Nephron progenitor cell (in vitro differentiated cells): ENCODE results near the gene KRTCAP2.
A peak's percentile ranks its signal among the peaks of the same experiment; 100 is the strongest.
"Not testable (repeated sequence)": the region's sequence is repeated elsewhere in the genome, so short reads cannot be mapped to it uniquely, and the experiment has no call there.

Source experiments
- DNase-seq: peaks from one replicate; pipeline ENCODE4 v3.0.0; 2021
- H3K27ac Mint-ChIP-seq: 2 replicates; pipeline ENCODE4 v1.8.0; 2021; ENCODE audit warnings: mild to moderate bottlenecking, moderate library complexity, mixed read lengths
- H3K27me3 Mint-ChIP-seq: 2 replicates; pipeline ENCODE4 v1.8.0; 2021; ENCODE audit warnings: mild to moderate bottlenecking, low read depth, mixed read lengths; ENCODE audit not compliant: poor library complexity
- H3K36me3 Mint-ChIP-seq: 2 replicates; pipeline ENCODE4 v1.8.0; 2021; ENCODE audit warnings: low read depth, mixed read lengths
- H3K4me1 Mint-ChIP-seq: 2 replicates; pipeline ENCODE4 v1.8.0; 2021; ENCODE audit warnings: mixed read lengths
- H3K4me3 Mint-ChIP-seq: 2 replicates; pipeline ENCODE4 v1.8.0; 2021; ENCODE audit warnings: mild to moderate bottlenecking, moderate library complexity, mixed read lengths
- H3K9me3 Mint-ChIP-seq: 2 replicates; pipeline ENCODE4 v1.8.0; 2021; ENCODE audit warnings: mild to moderate bottlenecking, moderate library complexity, mixed read lengths
- TF ChIP-seq, protein P1 (sequence below): fragments of 200-600 bp; sonication (generic); IDR thresholded peaks from 2 replicates; pipeline ENCODE4 v1.5.0; 2021; ENCODE audit warnings: antibody characterized with exemption

The KRTCAP2 gene

DNA sequence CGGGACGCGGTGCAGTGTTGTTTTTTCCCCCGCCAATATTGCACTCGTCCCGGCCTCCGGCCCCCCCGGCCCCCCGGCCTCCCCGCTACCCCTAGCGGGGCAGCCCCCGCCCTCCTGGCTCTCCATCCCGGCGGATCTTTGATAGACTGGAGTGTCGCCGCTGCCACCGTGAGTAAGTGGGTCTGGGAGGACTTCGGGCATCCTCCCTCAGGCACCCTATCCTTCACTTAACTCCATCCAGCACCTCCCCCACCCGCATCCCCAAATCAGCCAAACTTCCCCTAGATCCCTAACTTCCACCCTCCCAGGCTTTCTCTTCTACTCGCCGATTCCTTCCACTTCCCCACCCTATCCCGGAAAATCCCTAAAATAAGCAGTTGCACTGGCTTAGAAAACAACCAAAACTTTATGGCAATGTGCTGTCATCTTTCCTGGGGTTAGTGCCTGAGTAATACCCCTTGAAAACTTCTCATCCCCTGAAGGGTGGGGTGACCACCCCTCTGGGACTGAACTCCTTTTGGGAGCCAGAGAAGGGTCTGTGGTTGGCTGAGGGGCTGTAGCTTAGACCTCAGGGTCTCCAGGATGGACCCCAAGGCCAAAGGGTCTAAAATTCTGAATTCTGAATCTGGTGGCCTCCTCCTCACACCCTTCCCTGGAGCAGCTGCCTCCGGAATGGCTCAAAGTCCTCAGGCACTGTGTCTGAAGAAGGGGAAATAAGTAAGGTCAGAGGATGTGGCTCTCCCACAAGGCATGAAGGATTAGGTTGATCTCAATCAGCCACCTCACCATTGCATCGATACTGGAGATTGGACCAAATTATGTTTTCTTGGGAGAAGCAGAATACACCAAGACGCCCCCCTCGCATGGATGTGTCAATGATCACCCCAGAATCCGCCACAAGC is 22.3 kb upstream of the KRTCAP2 start:
- Mint-ChIP-seq H3K4me1 (peaks cover 44% of the 10 kb centered on the region), H3K27ac (peak overlapping the region; percentile 95), H3K4me3 (peak overlapping the region; percentile 90), H3K27me3 (peaks cover 3% of the 10 kb centered on the region), H3K9me3 (no peaks in the 10 kb centered on the region), H3K36me3 (peaks cover 30% of the 10 kb centered on the region)
- TF ChIP-seq, protein P1, sequence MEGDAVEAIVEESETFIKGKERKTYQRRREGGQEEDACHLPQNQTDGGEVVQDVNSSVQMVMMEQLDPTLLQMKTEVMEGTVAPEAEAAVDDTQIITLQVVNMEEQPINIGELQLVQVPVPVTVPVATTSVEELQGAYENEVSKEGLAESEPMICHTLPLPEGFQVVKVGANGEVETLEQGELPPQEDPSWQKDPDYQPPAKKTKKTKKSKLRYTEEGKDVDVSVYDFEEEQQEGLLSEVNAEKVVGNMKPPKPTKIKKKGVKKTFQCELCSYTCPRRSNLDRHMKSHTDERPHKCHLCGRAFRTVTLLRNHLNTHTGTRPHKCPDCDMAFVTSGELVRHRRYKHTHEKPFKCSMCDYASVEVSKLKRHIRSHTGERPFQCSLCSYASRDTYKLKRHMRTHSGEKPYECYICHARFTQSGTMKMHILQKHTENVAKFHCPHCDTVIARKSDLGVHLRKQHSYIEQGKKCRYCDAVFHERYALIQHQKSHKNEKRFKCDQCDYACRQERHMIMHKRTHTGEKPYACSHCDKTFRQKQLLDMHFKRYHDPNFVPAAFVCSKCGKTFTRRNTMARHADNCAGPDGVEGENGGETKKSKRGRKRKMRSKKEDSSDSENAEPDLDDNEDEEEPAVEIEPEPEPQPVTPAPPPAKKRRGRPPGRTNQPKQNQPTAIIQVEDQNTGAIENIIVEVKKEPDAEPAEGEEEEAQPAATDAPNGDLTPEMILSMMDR, result no peak
- no peak for DNase-seq

DNA sequence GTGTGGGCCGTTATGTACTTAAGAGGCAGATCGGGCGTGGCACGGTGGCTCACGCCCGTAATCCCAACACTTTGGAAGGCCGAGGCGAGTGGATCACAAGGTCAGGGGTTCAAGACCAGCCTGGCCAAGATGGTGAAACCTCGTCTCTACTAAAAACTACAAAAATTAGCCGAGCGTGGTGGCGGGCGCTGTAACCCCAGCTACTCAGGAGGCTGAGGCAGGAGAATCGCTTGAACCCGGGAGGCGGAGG is 20.8 kb upstream of the KRTCAP2 start:
- H3K9me3 Mint-ChIP-seq, H3K27me3 Mint-ChIP-seq, DNase-seq: not testable (repeated sequence)
- Mint-ChIP-seq H3K36me3 (peaks cover 22% of the 10 kb centered on the region), H3K4me3 (peak overlapping the region; percentile 90), H3K4me1 (peaks cover 44% of the 10 kb centered on the region), H3K27ac (peak overlapping the region; percentile 98)

DNA sequence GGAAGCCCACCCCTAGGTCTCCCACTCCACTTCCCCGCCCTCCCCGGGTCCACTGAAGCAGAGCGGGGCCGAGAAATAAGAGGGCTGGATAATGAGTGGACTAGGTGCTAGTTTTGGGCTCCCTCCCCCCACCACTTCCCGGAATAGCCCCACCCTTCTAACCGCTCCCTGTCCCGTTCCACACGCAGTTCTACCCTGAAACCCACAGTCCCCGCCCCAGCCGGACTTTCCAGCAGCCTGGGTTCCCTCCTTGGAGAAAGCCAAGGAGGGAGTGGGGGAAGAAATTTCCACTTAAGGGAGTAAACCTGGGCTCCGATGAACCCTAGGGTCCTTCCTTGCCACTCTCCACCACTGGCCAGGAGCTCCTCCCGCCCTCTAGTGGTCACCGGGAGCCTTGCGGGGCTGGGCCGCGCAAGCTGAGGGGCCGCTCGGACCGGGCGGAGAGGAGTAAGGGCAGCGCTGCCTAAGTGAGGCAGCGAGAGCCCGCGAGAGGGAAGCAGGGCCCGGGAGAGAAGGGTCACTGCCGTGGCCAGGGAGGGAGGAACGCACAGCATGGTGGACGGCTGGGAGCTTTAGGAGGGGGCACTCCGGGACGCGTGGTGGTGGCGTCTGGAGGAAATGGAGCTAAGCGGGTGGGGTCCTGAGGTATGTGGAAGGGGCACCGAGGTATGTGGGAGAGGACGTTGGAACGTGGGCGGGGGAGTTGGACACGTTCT is 20.3 kb upstream of the KRTCAP2 start:
- TF ChIP-seq, protein P1, result peak; percentile 97
- Mint-ChIP-seq H3K4me3 (peak overlapping the region; percentile 90), H3K27me3 (peaks cover 3% of the 10 kb centered on the region), H3K36me3 (peaks cover 20% of the 10 kb centered on the region), H3K9me3 (no peaks in the 10 kb centered on the region), H3K27ac (peak overlapping the region; percentile 98), H3K4me1 (peaks cover 44% of the 10 kb centered on the region)
- DNase-seq, result peak; percentile 95

DNA sequence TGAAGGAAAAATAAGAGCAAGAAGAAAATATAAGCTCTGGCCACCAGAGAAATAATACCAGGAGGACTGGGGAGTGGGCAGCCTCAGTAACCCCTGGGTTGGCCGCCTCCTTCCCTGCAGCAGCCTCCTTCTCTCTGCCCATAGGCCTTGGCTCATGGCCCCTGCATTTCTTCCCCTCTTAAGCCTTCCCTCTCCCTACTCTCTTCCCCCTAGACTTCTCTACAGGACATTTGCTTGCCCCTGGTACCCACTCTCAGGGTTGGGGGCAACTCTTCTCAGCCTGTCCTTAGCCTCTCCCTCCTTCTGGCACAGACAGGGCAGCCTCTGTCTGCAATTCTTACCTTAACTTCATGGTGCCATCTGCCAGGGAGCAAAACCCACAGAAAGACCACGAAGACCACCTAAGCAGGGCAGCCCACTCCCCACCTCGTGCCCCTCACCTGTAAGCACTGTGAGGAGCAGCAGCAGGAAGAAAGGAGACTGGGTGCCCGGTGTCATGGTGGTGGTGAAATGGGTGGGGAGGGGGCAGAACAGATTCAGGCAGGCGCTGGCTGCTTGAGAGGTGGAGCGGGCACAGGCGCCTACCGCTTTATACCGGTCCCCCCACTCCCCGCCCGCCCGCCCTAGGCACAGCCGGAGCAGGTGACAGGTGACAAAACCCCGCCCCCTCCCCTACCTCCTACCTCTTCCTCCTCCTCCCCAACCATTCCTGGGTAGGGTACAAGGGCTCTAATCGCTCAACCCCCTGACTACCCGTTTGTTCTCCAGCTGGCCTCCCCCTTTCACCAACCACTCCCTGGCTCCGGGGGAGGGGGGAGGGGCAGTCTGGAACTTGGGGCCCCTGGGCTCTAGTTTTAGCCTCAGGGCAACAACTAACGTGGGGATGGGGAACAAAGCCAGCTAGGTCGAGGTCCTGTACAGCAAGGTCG is 19.5 kb upstream of the KRTCAP2 start:
- Mint-ChIP-seq H3K4me3 (peak overlapping the region; percentile 90), H3K4me1 (peaks cover 50% of the 10 kb centered on the region), H3K27me3 (peaks cover 3% of the 10 kb centered on the region), H3K9me3 (no peaks in the 10 kb centered on the region), H3K27ac (no peak overlapping the region), H3K36me3 (peaks cover 11% of the 10 kb centered on the region)
- TF ChIP-seq, protein P1, result no peak
- DNase-seq, result no peak

DNA sequence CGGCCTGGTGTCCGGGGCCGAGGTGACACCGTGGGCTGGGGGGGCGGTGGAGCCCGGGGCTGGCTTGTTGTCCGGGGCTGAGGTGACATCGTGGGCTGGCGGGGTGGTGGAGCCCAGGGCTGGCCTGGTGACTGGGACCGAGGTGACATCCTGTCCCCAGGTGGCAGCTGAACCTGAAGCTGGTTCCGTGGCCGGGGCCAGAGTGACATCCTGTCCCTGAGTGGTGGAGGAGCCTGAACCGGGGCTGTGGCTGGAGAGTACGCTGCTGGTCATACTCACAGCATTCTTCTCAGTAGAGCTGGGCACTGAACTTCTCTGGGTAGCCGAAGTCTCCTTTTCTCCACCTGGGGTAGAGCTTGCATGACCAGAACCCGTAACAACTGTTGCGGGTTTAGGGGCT is 18.8 kb upstream of the KRTCAP2 start:
- Mint-ChIP-seq H3K36me3 (peaks cover 5% of the 10 kb centered on the region), H3K27me3 (peaks cover 3% of the 10 kb centered on the region), H3K9me3 (no peaks in the 10 kb centered on the region), H3K4me3 (no peak overlapping the region), H3K27ac (peak overlapping the region; percentile 95), H3K4me1 (peaks cover 54% of the 10 kb centered on the region)
- DNase-seq, result no peak
- TF ChIP-seq, protein P1, result no peak

DNA sequence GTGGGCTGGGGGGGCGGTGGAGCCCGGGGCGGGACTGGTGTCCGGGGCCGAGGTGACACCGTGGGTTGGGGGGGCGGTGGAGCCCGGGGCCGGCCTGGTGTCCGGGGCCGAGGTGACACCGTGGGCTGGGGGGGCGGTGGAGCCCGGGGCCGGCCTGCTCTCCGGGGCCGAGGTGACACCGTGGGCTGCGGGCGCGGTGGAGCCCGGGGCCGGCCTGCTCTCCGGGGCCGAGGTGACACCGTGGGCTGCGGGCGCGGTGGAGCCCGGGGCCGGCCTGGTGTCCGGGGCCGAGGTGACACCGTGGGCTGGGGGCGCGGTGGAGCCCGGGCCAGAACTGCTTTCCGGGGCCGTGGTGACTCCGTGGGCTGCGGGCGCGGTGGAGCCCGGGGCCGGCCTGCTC is 16.8 kb upstream of the KRTCAP2 start:
- not testable (repeated sequence) for H3K4me3 Mint-ChIP-seq, H3K27me3 Mint-ChIP-seq
- peaks cover 49% of the 10 kb centered on the region for H3K4me1 Mint-ChIP-seq

More for the DNA sequence above, 16.8 kb upstream of the KRTCAP2 start:
- not testable (repeated sequence) for H3K9me3 Mint-ChIP-seq, H3K27ac Mint-ChIP-seq, DNase-seq, H3K36me3 Mint-ChIP-seq
